ENCODE measurements around the gene LPIN3.

LPIN3 gene

GRCh38 chr20:41334036-41334435, 6.6 kb upstream of the LPIN3 start:
- TF ChIP-seq FOXP2 (optimal IDR thresholded peaks at IDR 0.05; ENCODE audit: borderline replicate concordance, extremely low read depth, extremely low read length, insufficient read depth), result no peak
- TF ChIP-seq TAF1 (IDR thresholded peaks at IDR 0.05; ENCODE audit: borderline replicate concordance, insufficient read depth, low read length), result no peak
- no peak for TF ChIP-seq SIN3A (IDR thresholded peaks at IDR 0.05; ENCODE audit: borderline replicate concordance, insufficient read depth, low read length)
- no peak for TF ChIP-seq REST (IDR thresholded peaks at IDR 0.05; ENCODE audit: insufficient read depth in 1 of 2, low read depth in 2 of 2, low read length in 2 of 2)
- TF ChIP-seq POLR2AphosphoS5 (IDR thresholded peaks at IDR 0.05; ENCODE audit: low read depth, low read length), result no peak

- TF ChIP-seq TAF1 (IDR thresholded peaks at IDR 0.05; ENCODE audit: borderline replicate concordance, insufficient read depth, low read length) (no peak), FOXP2 (optimal IDR thresholded peaks at IDR 0.05; ENCODE audit: borderline replicate concordance, extremely low read depth, extremely low read length, insufficient read depth) (no peak), SIN3A (IDR thresholded peaks at IDR 0.05; ENCODE audit: borderline replicate concordance, insufficient read depth, low read length) (no peak), POLR2AphosphoS5 (IDR thresholded peaks at IDR 0.05; ENCODE audit: low read depth, low read length) (no peak), REST (IDR thresholded peaks at IDR 0.05; ENCODE audit: insufficient read depth in 1 of 2, low read depth in 2 of 2, low read length in 2 of 2) (no peak)
Measured at GRCh38 chr20:41334443-41335421, 5.9 kb upstream of the LPIN3 start.

- TF ChIP-seq POLR2AphosphoS5 (IDR thresholded peaks at IDR 0.05; ENCODE audit: low read depth, low read length), result no peak
- no peak for TF ChIP-seq FOXP2 (optimal IDR thresholded peaks at IDR 0.05; ENCODE audit: borderline replicate concordance, extremely low read depth, extremely low read length, insufficient read depth)
- TF ChIP-seq TAF1 (IDR thresholded peaks at IDR 0.05; ENCODE audit: borderline replicate concordance, insufficient read depth, low read length), result no peak
- no peak for TF ChIP-seq REST (IDR thresholded peaks at IDR 0.05; ENCODE audit: insufficient read depth in 1 of 2, low read depth in 2 of 2, low read length in 2 of 2)
- no peak for TF ChIP-seq SIN3A (IDR thresholded peaks at IDR 0.05; ENCODE audit: borderline replicate concordance, insufficient read depth, low read length)
Measured at GRCh38 chr20:41335591-41335990, 5.0 kb upstream of the LPIN3 start.

- TF ChIP-seq REST (IDR thresholded peaks at IDR 0.05; ENCODE audit: insufficient read depth in 1 of 2, low read depth in 2 of 2, low read length in 2 of 2), result no peak
- no peak for TF ChIP-seq SIN3A (IDR thresholded peaks at IDR 0.05; ENCODE audit: borderline replicate concordance, insufficient read depth, low read length)
- TF ChIP-seq POLR2AphosphoS5 (IDR thresholded peaks at IDR 0.05; ENCODE audit: low read depth, low read length), result no peak
Measured at GRCh38 chr20:41336711-41337492, 3.7 kb upstream of the LPIN3 start.

Data from PFSK-1 (cell line).